MM.1S (cell line): ENCODE results near the gene DDAH1.

Experiments used
- EZH2 ChIP-seq: fragments of 300-600 bp; sonication (generic); optimal IDR thresholded peaks from 2 replicates; pipeline ENCODE3; 2017; ENCODE audit warnings: low read depth, mild to moderate bottlenecking, antibody characterized with exemption, low read length, mixed read lengths
- TF ChIP-seq, protein P1 (sequence below): fragments of 300-600 bp; sonication (generic); IDR thresholded peaks from 2 replicates; pipeline ENCODE4 v1.5.1; 2016; ENCODE audit warnings: antibody characterized with exemption, low read length, mixed read lengths

DNA sequence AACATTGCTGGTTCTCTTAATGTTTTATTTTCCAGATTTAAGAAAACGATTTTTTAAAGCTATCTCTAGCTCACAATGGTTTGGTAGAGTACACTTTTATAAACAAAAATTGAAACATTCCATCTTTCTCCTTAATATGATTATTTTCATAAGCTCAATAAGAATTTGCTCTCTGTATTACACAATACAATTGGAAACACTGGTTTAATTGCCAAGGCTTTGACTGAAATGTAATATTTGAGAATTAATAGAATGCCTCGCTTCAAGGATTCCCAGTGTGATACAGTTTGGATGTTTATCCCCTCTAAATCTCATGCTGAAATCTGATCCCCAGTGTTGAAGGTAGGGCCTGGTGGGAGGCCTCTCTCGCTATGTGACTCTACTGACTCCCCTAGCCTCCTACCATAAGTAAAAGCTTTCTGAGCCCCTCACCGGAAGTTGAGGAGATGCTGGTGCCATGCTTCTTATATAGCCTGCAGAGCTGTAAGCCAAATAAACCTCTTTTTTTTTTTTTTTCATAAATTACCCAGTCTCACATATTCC is 67.4 kb downstream of the DDAH1 start:
- no peak for TF ChIP-seq EZH2
- TF ChIP-seq, protein P1, sequence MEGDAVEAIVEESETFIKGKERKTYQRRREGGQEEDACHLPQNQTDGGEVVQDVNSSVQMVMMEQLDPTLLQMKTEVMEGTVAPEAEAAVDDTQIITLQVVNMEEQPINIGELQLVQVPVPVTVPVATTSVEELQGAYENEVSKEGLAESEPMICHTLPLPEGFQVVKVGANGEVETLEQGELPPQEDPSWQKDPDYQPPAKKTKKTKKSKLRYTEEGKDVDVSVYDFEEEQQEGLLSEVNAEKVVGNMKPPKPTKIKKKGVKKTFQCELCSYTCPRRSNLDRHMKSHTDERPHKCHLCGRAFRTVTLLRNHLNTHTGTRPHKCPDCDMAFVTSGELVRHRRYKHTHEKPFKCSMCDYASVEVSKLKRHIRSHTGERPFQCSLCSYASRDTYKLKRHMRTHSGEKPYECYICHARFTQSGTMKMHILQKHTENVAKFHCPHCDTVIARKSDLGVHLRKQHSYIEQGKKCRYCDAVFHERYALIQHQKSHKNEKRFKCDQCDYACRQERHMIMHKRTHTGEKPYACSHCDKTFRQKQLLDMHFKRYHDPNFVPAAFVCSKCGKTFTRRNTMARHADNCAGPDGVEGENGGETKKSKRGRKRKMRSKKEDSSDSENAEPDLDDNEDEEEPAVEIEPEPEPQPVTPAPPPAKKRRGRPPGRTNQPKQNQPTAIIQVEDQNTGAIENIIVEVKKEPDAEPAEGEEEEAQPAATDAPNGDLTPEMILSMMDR: no peak
